HG03139 (cell line): Measurements from ENCODE around the gene KIR3DL2.
"Not testable (repeated sequence)": the region's sequence is repeated elsewhere in the genome, so short reads cannot be mapped to it uniquely, and the experiment has no call there.

Experiments
- ATAC-seq: cut with Tn5 transposase; IDR thresholded peaks from one replicate; pipeline ENCODE4 v1.9.1; 2021; ENCODE audit not compliant: unreplicated experiment

Gene KIR3DL2

GRCh38 chr19:54850061-54850640 is at the start of gene KIR3DL2:
Gene KIR3DL2 (plus strand): TSS chr19:54850443. CDS start chr19:54850476, 33 bp downstream.
- not testable (repeated sequence) for ATAC-seq

- no peak for ATAC-seq
These were observed 46.8 kb upstream of the KIR3DL2 start, which contains the start of gene KIR2DL4 for GRCh38 chr19:54803410-54803809. Gene KIR2DL4 (plus strand): TSS chr19:54803610. CDS start chr19:54803652, 42 bp downstream.

GRCh38 chr19:54804101-54804500 is 46.1 kb upstream of the KIR3DL2 start:
- ATAC-seq = no peak

- no peak for ATAC-seq
These were observed 45.7 kb upstream of the KIR3DL2 start for GRCh38 chr19:54804571-54804970.

GRCh38 chr19:54805665-54806515 is 44.4 kb upstream of the KIR3DL2 start:
- ATAC-seq = no peak

- ATAC-seq = no peak
These were observed 43.8 kb upstream of the KIR3DL2 start for GRCh38 chr19:54806516-54806838.

GRCh38 chr19:54814571-54814970 is 35.7 kb upstream of the KIR3DL2 start:
- ATAC-seq = not testable (repeated sequence)

- ATAC-seq = not testable (repeated sequence)
These were observed 34.0 kb upstream of the KIR3DL2 start, which contains the start of gene KIR3DL1 for GRCh38 chr19:54816251-54816650. Gene KIR3DL1 (plus strand): TSS chr19:54816468.

GRCh38 chr19:54817670-54818536 is 32.3 kb upstream of the KIR3DL2 start:
- ATAC-seq = no peak

GRCh38 chr19:54824416-54824815 is 25.8 kb upstream of the KIR3DL2 start:
- ATAC-seq = not testable (repeated sequence)

- not testable (repeated sequence) for ATAC-seq
These were observed 24.9 kb upstream of the KIR3DL2 start for GRCh38 chr19:54825326-54825725.

- not testable (repeated sequence) for ATAC-seq
These were observed 22.2 kb upstream of the KIR3DL2 start for GRCh38 chr19:54828064-54828463.

- not testable (repeated sequence) for ATAC-seq
These were observed 17.7 kb upstream of the KIR3DL2 start, which contains the start of gene KIR2DS4 for GRCh38 chr19:54832496-54832895. Gene KIR2DS4 (plus strand): TSS chr19:54832676.

- ATAC-seq = not testable (repeated sequence)
These were observed 15.1 kb upstream of the KIR3DL2 start for GRCh38 chr19:54835126-54835525.

GRCh38 chr19:54837522-54837921 is 12.7 kb upstream of the KIR3DL2 start:
- not testable (repeated sequence) for ATAC-seq

GRCh38 chr19:54843171-54843570 is 7.1 kb upstream of the KIR3DL2 start:
- ATAC-seq = not testable (repeated sequence)

GRCh38 chr19:54850930-54851329 is 687 bp downstream of the KIR3DL2 start:
- ATAC-seq = no peak

GRCh38 chr19:54851353-54851752 is 1.1 kb downstream of the KIR3DL2 start:
- no peak for ATAC-seq

- ATAC-seq = not testable (repeated sequence)
These were observed 5.0 kb downstream of the KIR3DL2 start for GRCh38 chr19:54855241-54855640.

- not testable (repeated sequence) for ATAC-seq
These were observed 8.2 kb downstream of the KIR3DL2 start for GRCh38 chr19:54858476-54858875.

- not testable (repeated sequence) for ATAC-seq
These were observed 9.2 kb downstream of the KIR3DL2 start for GRCh38 chr19:54859421-54859820.
